Effector CD8-positive, alpha-beta T cell (primary cell): ENCODE results near the gene LIMS2.

ENCODE experiments used
- DNase-seq: peaks from one replicate; lab custom pipeline; 2025; lab: John Stamatoyannopoulos, UW

Gene LIMS2

DNA sequence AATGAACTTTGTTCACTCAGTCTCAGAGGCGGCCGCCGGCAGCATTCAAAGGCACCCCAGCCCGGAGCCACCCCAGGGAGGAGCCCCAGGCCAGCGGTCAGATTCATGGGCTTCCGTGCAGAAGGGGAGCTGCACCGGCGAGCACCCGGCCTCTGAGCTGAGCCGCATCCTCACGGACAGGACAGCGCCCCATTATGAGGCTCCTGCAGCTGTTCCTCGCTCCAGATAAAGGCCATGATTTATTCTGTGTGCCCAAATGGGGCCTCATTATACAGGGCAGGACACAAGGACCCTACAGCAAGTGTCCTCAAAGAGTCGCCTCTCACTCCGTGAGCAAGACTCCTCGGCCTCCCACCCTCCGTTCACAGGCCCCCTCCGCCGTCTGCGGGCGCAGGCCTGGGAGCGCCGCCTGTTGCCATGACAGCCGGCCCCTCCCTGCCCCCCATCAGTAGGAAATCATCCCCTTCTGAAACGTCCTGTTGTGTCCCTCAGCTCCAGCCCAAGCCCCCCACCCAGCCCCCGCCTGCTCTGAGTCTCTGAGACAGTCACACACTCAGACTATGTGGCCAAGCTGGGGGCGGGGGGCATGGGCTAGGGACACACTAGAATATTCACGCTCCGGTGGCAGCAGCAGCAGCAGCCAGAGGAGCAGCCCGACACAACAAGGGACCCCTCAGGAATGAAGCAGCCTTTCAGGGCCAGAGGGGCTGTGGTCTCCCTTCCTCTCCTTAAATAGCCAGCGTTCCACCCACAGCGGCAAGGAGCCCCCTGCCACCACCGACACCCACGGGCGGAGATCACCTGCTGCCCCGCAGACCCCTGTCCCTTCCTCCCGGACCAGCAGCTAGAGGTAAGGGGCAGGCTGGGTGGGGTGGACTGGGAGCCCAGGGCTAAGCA is 29.7 kb downstream of the LIMS2 start, which contains the start of gene GPR17:
Gene GPR17, plus strand, starts transcription at position 759 of the 897 bp plus-strand sequence. CDS start 4,583 bp downstream, outside the sequence.
- no peak for DNase-seq

DNA sequence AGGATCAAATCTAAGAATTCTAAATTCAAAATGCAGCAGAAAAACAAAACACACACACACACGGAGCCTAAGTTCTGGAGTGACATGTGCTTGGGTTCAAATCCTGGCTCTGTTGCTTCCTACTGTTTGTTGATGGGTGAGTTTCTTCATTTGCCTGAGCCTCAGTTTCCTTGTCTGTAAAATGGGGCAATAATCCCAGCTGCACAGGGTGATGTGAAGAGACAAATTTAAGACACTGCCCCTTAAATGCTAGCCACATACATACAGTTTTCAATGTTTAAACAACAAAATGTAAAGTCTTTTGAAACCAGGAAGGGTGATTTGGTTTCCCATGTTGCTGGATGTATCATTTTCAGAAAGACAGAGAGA is 30.3 kb downstream of the LIMS2 start:
- DNase-seq = no peak

DNA sequence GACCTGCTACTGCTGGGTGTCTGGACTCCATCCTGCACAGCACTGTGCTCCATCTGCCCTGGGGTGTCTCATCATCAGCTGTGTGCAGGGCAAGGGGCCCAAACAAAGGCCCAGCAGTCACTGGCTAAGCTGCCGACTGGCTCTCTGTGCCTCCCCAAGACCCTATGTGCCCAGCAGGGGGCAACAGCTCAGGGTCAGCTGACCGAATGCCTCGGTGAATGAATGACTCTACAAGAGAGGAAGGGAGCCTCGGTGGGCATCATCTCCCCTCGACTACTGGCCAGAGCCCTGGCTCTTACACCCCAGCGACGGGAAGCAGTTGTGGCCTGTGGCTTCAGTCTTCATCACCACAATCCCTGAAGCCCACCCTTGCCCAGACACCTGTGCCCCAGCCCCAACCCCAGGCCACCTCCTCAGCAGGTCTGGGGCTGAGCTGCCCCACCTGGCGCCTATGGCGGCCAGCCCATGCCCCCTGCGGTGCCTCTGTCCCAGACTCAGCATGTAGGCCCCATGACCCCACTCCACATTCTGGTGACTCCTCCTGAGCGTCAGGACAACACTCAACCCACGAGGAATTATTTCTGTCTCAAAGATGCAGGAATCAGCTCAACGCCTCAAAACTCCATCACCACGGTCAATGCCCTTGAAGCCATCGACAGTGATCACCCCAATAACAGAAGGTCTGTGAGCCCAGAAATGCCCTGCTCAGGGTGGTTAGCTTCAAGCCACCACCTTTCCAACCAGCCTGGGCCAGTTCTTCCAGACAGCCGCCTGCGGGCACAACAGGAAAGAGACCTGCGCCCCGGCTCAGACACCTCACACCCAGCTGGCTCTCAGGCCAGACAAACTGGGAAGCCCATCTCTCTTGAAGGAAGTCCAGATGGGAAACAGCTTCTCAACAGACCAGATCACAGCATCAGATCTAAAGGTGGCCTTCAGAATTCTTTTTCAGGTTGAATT is 31.0 kb downstream of the LIMS2 start:
- DNase-seq = no peak

DNA sequence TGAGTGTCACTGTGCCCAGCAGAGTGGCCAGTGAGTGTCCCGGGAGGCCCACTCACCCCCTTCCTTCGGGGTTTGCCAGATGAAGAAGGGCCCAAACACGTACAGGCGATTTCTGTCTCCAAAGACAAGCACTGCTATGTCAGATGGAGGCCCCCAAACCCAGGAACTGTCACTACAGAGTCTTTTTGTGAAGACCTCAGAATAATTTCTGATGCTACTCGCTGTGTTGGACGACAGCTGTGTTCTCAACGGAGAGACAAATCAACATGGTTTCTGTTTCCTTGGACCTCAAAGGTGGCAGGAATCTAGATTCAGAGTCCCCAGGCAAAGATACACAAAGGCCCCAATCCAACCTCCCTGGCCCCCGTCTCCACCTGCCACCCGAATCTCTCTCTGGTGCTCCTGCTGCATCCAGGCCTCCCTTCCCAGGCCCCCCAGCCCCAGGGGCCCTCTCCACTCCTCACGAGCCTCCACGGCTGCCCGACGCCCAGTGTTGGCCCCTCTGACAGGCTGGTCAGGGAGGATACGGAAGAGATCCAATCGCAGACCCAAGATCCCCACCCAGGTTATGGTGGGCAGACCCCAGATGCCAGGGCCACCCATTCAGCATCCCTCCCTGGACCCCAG is 31.8 kb downstream of the LIMS2 start:
- DNase-seq = no peak

- DNase-seq = no peak
Observed at GRCh38 chr2:127642706-127643438, 32.5 kb downstream of the LIMS2 start.

- peak; percentile 35 for DNase-seq
Observed at GRCh38 chr2:127641846-127642507, 33.4 kb downstream of the LIMS2 start.

DNA sequence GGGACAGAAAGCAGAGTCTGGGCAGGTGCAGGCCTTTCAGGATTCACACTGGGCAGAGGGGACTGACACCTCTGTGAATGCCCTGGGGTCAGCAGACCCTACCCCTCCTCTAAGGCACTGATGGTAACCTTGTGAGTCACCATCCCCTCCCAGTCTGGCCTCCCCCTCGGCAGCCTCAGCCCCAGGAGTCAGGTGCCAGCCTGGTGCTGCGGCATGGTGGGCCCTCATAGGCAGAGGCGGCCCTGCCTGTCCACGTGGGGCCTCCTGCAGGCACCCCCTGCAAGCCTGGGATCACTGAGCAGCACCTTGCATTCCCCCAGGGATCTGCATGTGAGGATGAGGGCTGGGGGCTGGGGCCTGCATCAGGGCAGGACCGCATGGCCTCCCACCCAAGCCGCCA is 34.2 kb downstream of the LIMS2 start:
- no peak for DNase-seq

DNA sequence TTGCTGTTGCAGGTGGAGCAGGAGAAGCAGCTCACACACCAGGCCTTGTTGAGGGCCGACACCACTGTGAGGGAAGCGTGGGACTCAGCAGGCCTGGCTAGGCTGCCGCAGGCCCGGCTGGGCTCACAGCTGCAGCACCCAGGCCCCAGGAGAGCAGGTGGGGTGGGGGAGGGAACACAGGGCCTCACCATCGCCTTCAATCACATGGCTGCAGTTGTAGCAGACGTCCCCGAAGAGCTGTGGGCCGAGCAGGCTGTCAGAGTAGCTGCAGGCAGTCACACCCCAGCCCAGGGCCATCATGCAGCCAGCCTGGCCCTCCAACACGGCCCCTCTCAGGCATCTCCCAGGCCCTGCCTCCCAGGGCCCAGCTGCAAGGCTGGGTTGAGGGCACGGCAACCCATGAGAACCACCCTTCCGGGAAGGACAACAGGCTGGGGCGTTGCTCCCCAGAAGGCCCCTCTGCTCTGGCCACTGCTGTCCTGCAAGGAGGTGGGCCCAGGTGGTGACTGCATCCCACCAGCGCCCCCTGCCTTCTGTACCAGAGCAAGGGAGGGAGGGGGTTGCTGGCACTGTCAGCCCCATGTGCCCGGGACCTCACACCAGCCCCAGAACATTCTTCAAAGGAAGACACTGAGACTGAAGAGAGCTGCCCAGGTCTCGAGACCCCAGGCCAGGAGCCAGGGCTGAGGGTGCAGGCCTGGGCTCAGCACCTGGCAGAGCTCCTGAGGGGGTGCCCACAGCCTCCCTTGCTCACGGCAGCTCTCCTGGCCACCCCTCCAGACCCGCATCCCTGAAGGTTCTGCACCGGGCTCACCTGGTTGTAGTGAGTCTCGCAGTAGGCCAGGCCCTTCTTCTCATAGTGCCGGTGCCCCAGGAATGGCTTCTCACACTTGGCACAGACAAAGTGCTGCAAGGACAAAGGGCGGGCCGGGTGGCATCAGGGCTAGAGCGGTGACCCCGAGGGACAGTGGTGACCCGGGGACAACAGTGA is 35.0 kb downstream of the LIMS2 start:
- DNase-seq = no peak

DNA sequence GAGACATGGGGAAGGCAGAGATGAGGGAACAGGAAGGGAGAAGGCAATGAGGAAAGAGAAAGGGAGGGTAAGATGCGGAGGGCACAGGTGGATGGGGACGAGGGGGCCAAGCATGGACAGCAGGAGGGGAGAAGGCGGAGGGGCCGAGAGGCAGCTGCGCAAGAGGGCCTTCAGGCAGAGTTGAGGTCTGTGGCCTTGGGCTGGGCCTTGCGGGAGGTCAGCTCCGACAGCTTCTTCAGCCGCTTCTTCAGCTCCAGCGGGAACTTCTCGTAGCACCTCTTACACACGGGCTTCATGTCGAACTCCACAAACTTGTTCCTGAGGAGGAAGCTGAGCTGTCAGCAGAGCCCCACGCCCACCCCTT is 36.2 kb downstream of the LIMS2 start:
- no peak for DNase-seq

DNA sequence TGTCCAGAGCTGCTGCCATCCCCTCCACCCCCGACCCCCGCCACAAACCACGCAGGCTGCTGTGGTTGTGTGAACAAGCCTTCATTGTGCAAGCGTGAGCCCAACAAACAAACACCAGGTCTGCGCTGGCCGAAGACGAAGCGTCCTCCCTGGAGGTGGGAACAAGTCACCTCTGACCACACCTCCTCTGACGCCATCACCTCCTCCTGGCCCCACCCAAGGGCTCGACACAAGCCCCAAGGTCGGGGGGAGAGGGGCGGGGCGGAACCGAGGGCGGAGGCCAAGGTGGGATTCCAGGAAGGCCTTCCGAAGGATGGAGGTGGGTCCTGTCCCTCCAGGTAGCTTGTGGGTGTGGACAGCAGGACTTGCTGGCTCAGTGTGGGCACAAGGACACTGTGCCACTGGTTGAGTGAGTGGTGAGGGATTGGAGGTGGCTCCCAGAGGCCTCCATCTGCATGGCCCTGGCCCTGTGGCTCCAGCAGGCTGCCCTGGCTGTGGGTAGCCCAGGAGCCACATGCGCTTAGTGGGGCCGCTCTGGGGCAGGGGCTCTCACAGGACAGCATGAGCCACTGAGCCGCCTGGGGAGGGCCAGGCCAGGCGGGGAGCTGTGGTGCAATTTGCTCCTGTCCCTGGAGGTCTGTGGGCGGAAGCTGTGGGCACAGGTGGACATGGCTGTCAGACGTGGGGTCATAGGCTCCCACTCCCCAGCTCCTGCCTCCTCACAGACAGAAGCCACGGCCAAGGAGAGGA is 36.8 kb downstream of the LIMS2 start:
- no peak for DNase-seq

- DNase-seq = no peak
Observed at GRCh38 chr2:127637725-127638252, 37.5 kb downstream of the LIMS2 start.

DNA sequence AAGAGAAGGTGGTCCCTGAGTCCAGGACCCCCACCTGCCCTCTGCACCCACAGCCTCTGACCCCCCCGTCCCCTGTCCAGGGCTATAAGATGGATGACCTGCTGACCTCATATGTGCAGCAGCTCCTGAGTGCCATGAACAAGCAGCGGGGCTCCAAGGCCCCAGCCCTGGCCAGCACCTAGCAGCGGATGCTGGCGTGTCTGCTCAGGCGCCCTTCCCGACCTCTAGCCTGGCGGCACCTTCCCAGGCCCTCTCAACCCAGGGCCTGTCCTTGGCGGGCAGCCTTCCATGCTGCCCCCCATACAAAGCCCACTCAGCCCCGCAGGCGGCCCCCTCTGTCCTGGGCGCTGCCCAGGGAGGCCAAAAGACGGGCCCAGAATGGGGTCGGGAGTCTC is 38.1 kb downstream of the LIMS2 start:
- DNase-seq = no peak

DNA sequence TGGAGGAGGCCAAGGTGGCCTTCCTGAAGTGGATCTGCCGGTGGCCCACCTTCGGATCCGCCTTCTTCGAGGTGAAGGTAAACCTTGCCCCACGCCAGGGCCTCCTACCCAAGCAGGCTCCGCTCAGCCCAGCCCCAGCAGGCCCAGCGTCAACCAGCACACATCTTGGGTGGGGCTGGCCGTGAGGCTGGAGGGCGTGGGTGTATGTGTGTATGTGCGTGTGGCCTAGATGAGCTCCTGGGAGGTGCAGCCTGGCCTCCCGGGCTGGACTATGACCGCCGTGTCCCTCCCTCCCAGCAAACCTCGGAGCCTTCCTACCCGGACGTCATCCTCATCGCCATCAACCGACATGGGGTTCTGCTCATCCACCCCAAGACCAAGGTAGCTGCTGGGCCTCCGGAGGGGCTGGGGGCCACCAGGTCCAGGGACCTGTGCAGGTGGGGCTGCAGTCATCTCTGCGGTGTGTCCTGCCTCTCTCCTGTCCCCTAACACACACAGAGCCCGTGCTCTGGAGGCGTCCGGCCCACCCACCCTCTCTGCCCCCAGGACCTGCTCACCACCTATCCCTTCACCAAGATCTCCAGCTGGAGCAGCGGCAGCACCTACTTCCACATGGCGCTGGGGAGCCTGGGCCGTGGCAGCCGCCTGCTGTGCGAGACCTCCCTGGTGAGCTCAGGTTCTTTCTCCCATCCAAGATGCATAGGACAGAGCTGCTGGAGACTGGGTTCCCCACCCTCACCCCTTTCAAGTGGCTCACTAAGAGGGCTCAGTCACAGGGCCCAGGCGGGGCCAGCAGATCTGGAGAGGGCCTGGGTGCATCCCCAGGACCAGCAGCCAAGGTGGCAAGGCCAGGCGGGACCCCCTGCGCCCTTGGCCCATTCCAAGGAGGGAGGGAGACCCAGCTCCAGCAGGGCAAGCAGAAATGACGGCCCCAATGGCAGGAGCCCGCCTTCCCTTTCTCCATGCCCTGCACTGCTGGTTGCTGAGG is 38.8 kb downstream of the LIMS2 start:
- no peak for DNase-seq

GRCh38 chr2:127635380-127636237 is 39.7 kb downstream of the LIMS2 start:
- DNase-seq = no peak

DNA sequence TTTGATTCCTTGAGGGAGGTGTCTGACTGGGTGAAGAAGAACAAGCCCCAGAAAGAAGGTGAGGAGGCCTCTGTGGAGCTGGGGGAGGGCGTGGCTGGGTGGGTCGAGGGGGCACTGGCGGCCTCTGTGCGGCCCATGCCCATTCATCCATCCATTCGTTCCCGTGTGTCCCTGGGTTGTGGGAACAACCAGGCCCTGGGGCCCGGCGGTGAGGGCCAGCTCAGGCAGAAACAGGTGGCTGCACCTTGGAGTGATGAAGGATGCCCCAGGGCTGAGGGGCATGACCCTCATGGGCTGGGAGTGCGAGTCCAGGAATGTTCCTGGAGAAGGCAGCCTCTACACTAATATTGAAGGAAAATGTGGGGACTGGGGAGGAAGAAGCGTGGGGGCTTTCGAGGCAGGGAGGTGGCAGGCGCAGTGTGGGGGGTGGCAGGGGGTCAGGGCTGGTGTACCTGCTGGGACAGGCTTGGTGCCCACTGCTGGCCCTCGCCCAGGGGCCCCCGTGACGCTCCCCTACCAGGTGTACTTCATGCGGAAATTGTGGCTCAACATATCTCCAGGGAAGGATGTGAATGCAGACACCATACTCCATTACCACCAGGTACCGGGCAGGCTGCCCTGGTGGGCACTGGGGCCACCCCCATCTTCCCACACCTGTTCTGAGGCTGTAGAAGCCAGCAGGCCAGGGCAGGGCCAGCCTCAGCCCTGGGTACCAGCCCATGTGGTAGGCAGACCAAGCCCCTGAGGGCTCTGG is 40.5 kb downstream of the LIMS2 start:
- DNase-seq = no peak
